Keratinocyte (primary cell): ENCODE measurements around the gene PSME4. TPM values are rescaled to one million over a fixed set of nuclear protein-coding genes. Genes with fewer than 3 reads are reported as not detected.
"Not testable (repeated sequence)": the region's sequence is repeated elsewhere in the genome, so short reads cannot be mapped to it uniquely, and the experiment has no call there.

ENCODE experiments used
- DNase-seq: peaks from one replicate; pipeline ENCODE4 v3.0.0-alpha.2; 2011; ENCODE audit warnings: low read depth, missing footprints, low spot score
- FAIRE-seq: peaks from 2 replicates; lab custom pipeline; 2011; peaks lifted over from hg19 to GRCh38; lab: Jason Lieb, UNC
- H2AFZ ChIP-seq: 2 replicates; pipeline ENCODE4 v1.6.0; 2012; ENCODE audit warnings: low read length, control low read depth, inconsistent platforms; ENCODE audit not compliant: control insufficient read depth
- H3K27ac ChIP-seq: 2 replicates; pipeline ENCODE4 v1.5.1; 2011; ENCODE audit warnings: low read length; ENCODE audit not compliant: control insufficient read depth, insufficient read depth
- H3K27me3 ChIP-seq: 3 replicates; pipeline ENCODE4 v1.6.0; 2011; ENCODE audit warnings: low read length; ENCODE audit not compliant: control insufficient read depth, insufficient read depth; ENCODE audit errors: extremely low read depth
- H3K36me3 ChIP-seq, 2 experiments: 2 replicates in 1 of 2; 3 replicates in 1 of 2; pipeline ENCODE4 v1.5.1; 2011; ENCODE audit warnings: low read length in 2 of 2, mild to moderate bottlenecking in 1 of 2; ENCODE audit not compliant: control insufficient read depth in 2 of 2, insufficient read depth in 2 of 2; ENCODE audit errors: extremely low read depth in 1 of 2
- H3K4me1 ChIP-seq: 3 replicates; pipeline ENCODE4 v1.5.1; 2011; ENCODE audit warnings: low read length; ENCODE audit not compliant: control insufficient read depth, insufficient read depth; ENCODE audit errors: extremely low read depth
- H3K4me2 ChIP-seq: 3 replicates; pipeline ENCODE4 v1.6.0; 2011; ENCODE audit warnings: low read depth, low read length; ENCODE audit not compliant: control insufficient read depth, insufficient read depth; ENCODE audit errors: extremely low read depth
- H3K4me3 ChIP-seq, 3 experiments: fragments of 200-600 bp in 1 of 3; sonication (generic) in 1 of 3; 2 replicates in 2 of 3; 3 replicates in 1 of 3; pipeline ENCODE4 v1.5.1; 2011 to 2016; ENCODE audit warnings: low read length in 3 of 3, mild to moderate bottlenecking in 3 of 3, control low read depth in 2 of 3, inconsistent platforms in 1 of 3, low read depth in 1 of 3, mixed read lengths in 1 of 3, mixed run types in 1 of 3, moderate library complexity in 1 of 3; ENCODE audit not compliant: control insufficient read depth in 2 of 3, insufficient read depth in 2 of 3; ENCODE audit errors: extremely low read depth in 1 of 3
- H3K79me2 ChIP-seq: 2 replicates; pipeline ENCODE4 v1.6.0; 2012; ENCODE audit warnings: low read length; ENCODE audit not compliant: control insufficient read depth, insufficient read depth
- H3K9ac ChIP-seq: 3 replicates; pipeline ENCODE4 v1.6.0; 2011; ENCODE audit warnings: low read length; ENCODE audit not compliant: control insufficient read depth, insufficient read depth; ENCODE audit errors: extremely low read depth
- H3K9me1 ChIP-seq: 3 replicates; pipeline ENCODE4 v1.6.0; 2011; ENCODE audit warnings: low read length; ENCODE audit not compliant: control insufficient read depth, insufficient read depth; ENCODE audit errors: extremely low read depth
- H3K9me3 ChIP-seq: 2 replicates; pipeline ENCODE4 v1.5.1; 2012; ENCODE audit warnings: low read depth, low read length; ENCODE audit not compliant: control insufficient read depth
- H4K20me1 ChIP-seq: 3 replicates; pipeline ENCODE4 v1.6.0; 2011; ENCODE audit warnings: low read length; ENCODE audit not compliant: control insufficient read depth, insufficient read depth; ENCODE audit errors: extremely low read depth
- CTCF ChIP-seq, 3 experiments: IDR thresholded peaks in 1 of 3; conservative IDR thresholded peaks in 1 of 3; optimal IDR thresholded peaks in 1 of 3; 2 replicates in 2 of 3; 3 replicates in 1 of 3; pipeline versions ENCODE3 to v1.5.1; 2011; ENCODE audit warnings: low read length in 3 of 3, mild to moderate bottlenecking in 3 of 3, moderate library complexity in 2 of 3, control low read depth in 1 of 3, inconsistent platforms in 1 of 3; ENCODE audit not compliant: insufficient read depth in 2 of 3; ENCODE audit errors: extremely low read depth in 1 of 3
- EZH2 ChIP-seq: IDR thresholded peaks from one replicate; pipeline ENCODE4 v1.6.1; 2012; ENCODE audit warnings: inconsistent platforms, mild to moderate bottlenecking, low read length, moderate library complexity
- dilution Hi-C: fragments of 300-500 bp; cut with MboI; formaldehyde crosslinking; loops from one replicate; pipeline ENCODE4 v1.7.0; 2020; ENCODE audit warnings: low sequenced_read_pairs; ENCODE audit not compliant: extremely low pct_ligation_motif_present
- polyA plus RNA-seq, 5 experiments: library from polyadenylated mRNA; depleted of rRNA in 3 of 5; stranded (reverse) in 3 of 5; stranded (forward) in 1 of 5; unstranded in 1 of 5; fragments of >200 nt; gene quantifications; 1 replicate in 1 of 5; 2 replicates in 3 of 5; 3 replicates in 1 of 5; pipeline versions ENCODE4 v1.2.1 to v1.2.3, GENCODE V29; 2011 to 2012; ENCODE audit warnings: missing spikeins in 2 of 5, low read depth in 1 of 5, low replicate concordance in 1 of 5

The PSME4 gene
- polyA plus RNA-seq, 1 donor (not counting 4 experiments of a cell fraction or from before 2014, with no cell fraction given), result 59.4 TPM

- no peak for DNase-seq
- Histone ChIP-seq H3K9me3 (no peaks in the 10 kb centered on the region), H2AFZ (no peak overlapping the region), H3K27me3 (no peaks in the 10 kb centered on the region), H3K9me1 (no peaks in the 10 kb centered on the region), H3K9ac (no peak overlapping the region), H3K27ac (no peak overlapping the region), H3K4me3 (no peak overlapping the region), H3K4me2 (no peak overlapping the region), H3K79me2 (no peaks in the 10 kb centered on the region), H4K20me1 (no peaks in the 10 kb centered on the region), H3K4me1 (no peaks in the 10 kb centered on the region), H3K36me3 (peaks cover 0 to under 1% of the 10 kb centered on the region in 2 experiments)
- TF ChIP-seq EZH2 (no peak), CTCF (optimal IDR thresholded peaks at IDR 0.05 in 1 of 3, IDR thresholded peaks at IDR 0.05 in 1 of 3, conservative IDR thresholded peaks at IDR 0.05 in 1 of 3; ENCODE audit: extremely low read depth in 1 of 3, insufficient read depth in 2 of 3, low read length in 3 of 3) (no peak)
- no peak for FAIRE-seq
- dilution Hi-C loops, result no loop called here
These were observed 127.9 kb downstream of the PSME4 start for GRCh38 chr2:53842891-53843290.

- H4K20me1 ChIP-seq, dilution Hi-C loops, H2AFZ ChIP-seq, DNase-seq, H3K4me3 ChIP-seq, H3K9ac ChIP-seq, H3K36me3 ChIP-seq, FAIRE-seq, H3K9me1 ChIP-seq, H3K27ac ChIP-seq, H3K9me3 ChIP-seq, H3K79me2 ChIP-seq, H3K4me2 ChIP-seq, H3K4me1 ChIP-seq, H3K27me3 ChIP-seq: not testable (repeated sequence)
These were observed 129.1 kb downstream of the PSME4 start for GRCh38 chr2:53841651-53842050.

GRCh38 chr2:53840580-53840979 is 130.2 kb downstream of the PSME4 start:
- DNase-seq, result no peak
- Histone ChIP-seq H3K4me2 (no peak overlapping the region), H3K9me3 (no peaks in the 10 kb centered on the region), H3K4me1 (no peaks in the 10 kb centered on the region), H2AFZ (no peak overlapping the region), H4K20me1 (no peaks in the 10 kb centered on the region), H3K36me3 (peaks cover 0 to 1% of the 10 kb centered on the region in 2 experiments), H3K9ac (no peak overlapping the region), H3K9me1 (no peaks in the 10 kb centered on the region), H3K4me3 (no peak overlapping the region), H3K27ac (no peak overlapping the region), H3K79me2 (no peaks in the 10 kb centered on the region), H3K27me3 (no peaks in the 10 kb centered on the region)
- no peak for FAIRE-seq
- dilution Hi-C loops, result no loop called here
- TF ChIP-seq CTCF (optimal IDR thresholded peaks at IDR 0.05 in 1 of 3, IDR thresholded peaks at IDR 0.05 in 1 of 3, conservative IDR thresholded peaks at IDR 0.05 in 1 of 3; ENCODE audit: extremely low read depth in 1 of 3, insufficient read depth in 2 of 3, low read length in 3 of 3) (no peak), EZH2 (no peak)

- H3K4me2 ChIP-seq, H3K9me1 ChIP-seq, dilution Hi-C loops, H3K4me1 ChIP-seq, H3K9ac ChIP-seq, H3K4me3 ChIP-seq, H4K20me1 ChIP-seq, FAIRE-seq, H3K27ac ChIP-seq, H2AFZ ChIP-seq, H3K27me3 ChIP-seq, H3K79me2 ChIP-seq, H3K9me3 ChIP-seq, DNase-seq, H3K36me3 ChIP-seq: not testable (repeated sequence)
These were observed 140.9 kb downstream of the PSME4 start for GRCh38 chr2:53829980-53830290.
